Tibial artery (tissue), 4 donors: Measurements from ENCODE around the gene SLC25A51.
A peak's percentile ranks its signal among the peaks of the same experiment; 100 is the strongest.
"Not testable (repeated sequence)": the region's sequence is repeated elsewhere in the genome, so short reads cannot be mapped to it uniquely, and the experiment has no call there.

Experiments
- DNase-seq, 2 donors: peaks; one replicate each; pipeline ENCODE4 v3.0.0-alpha.2; 2019
- H3K27ac ChIP-seq, 2 donors: fragments of 200-600 bp; sonication (generic) in 1 of 2; 1 replicate in 1 of 2; 2 replicates in 1 of 2; pipeline ENCODE4 v1.5.1; 2018 to 2019; ENCODE audit warnings: mild to moderate bottlenecking in 1 of 2
- H3K27me3 ChIP-seq, 2 donors: fragments of 200-600 bp; sonication (generic) in 1 of 2; one replicate each; pipeline versions ENCODE4 v1.5.1 to v1.6.0; 2016 to 2019
- H3K36me3 ChIP-seq, 3 donors: fragments of 200-600 bp; sonication (generic) in 2 of 3; one replicate each; pipeline ENCODE4 v1.5.1; 2016 to 2019; ENCODE audit warnings: mild to moderate bottlenecking in 2 of 3
- H3K4me1 ChIP-seq, 4 donors: fragments of 200-600 bp; sonication (generic) in 2 of 4; 1 replicate in 3 of 4; 2 replicates in 1 of 4; pipeline ENCODE4 v1.5.1; 2016 to 2019
- H3K4me3 ChIP-seq, 2 donors: fragments of 200-600 bp; sonication (generic) in 1 of 2; 1 replicate in 1 of 2; 2 replicates in 1 of 2; pipeline ENCODE4 v1.5.1; 2018 to 2019; ENCODE audit warnings: mild to moderate bottlenecking in 2 of 2
- H3K9me3 ChIP-seq, 3 donors: fragments of 200-600 bp; sonication (generic) in 1 of 3; one replicate each; pipeline ENCODE4 v1.5.1; 2016 to 2019
- CTCF ChIP-seq, 2 experiments: fragments of 200-600 bp in 1 of 2; fragments of 450-650 bp in 1 of 2; IDR thresholded peaks; one replicate each; pipeline ENCODE4 v1.5.1; 2017 to 2019; ENCODE audit warnings: antibody characterized with exemption in 2 of 2, mild to moderate bottlenecking in 1 of 2, moderate library complexity in 1 of 2
- intact Hi-C: fragments of 100-400 bp; cut with DNase I; formaldehyde crosslinking; loops from one replicate; pipeline ENCODE4 v1.15.0; 2023; ENCODE audit warnings: low total_unique reads

The SLC25A51 gene

GRCh38 chr9:37914701-37915358 is 10.9 kb upstream of the SLC25A51 start:
- H3K4me3 ChIP-seq, result no peak overlapping the region
- H3K27ac ChIP-seq, result no peak overlapping the region
- intact Hi-C loops, result loop anchor here (2.0 to 5.0 kb wide), 2 partner anchors 177 to 242 kb away; no protein-coding TSS in a partner anchor
- no peaks in the 10 kb centered on the region for H3K9me3 ChIP-seq
- H3K36me3 ChIP-seq, result peaks cover 0 to 27% (median 18%) of the 10 kb centered on the region in 3 donors
- H3K27me3 ChIP-seq, result no peaks in the 10 kb centered on the region
- TF ChIP-seq CTCF (IDR thresholded peaks at IDR 0.05), result no peak
- no peaks in the 10 kb centered on the region for H3K4me1 ChIP-seq
- DNase-seq, result peak in 1 of 2 donors; percentile 62

GRCh38 chr9:37914154-37914551 is 10.2 kb upstream of the SLC25A51 start:
- H3K4me1 ChIP-seq, result no peaks in the 10 kb centered on the region
- DNase-seq, result peak in 1 of 2 donors; percentile 55

GRCh38 chr9:37913480-37914153 is 9.7 kb upstream of the SLC25A51 start:
- peak; percentile 75 to 88 for DNase-seq
- TF ChIP-seq CTCF (IDR thresholded peaks at IDR 0.05), result peak; percentile 95 to 98
- no peak overlapping the region for H3K27ac ChIP-seq

More at GRCh38 chr9:37914154-37914551, 10.2 kb upstream of the SLC25A51 start:
- no peak for TF ChIP-seq CTCF (IDR thresholded peaks at IDR 0.05)
- Histone ChIP-seq H3K27me3 (no peaks in the 10 kb centered on the region), H3K9me3 (no peaks in the 10 kb centered on the region), H3K4me3 (no peak overlapping the region), H3K36me3 (peaks cover 0 to 20% (median 17%) of the 10 kb centered on the region in 3 donors), H3K27ac (no peak overlapping the region)
- intact Hi-C loops, result loop anchor here (2.0 to 5.0 kb wide), 2 partner anchors 178 to 243 kb away; no protein-coding TSS in a partner anchor

GRCh38 chr9:37911271-37911681 is 7.3 kb upstream of the SLC25A51 start:
- intact Hi-C loops, result loop anchor here (2.0 to 5.0 kb wide), 2 partner anchors 181 to 450 kb away; no protein-coding TSS in a partner anchor
- Histone ChIP-seq H3K9me3 (no peaks in the 10 kb centered on the region), H3K27ac (no peak overlapping the region), H3K4me1 (no peaks in the 10 kb centered on the region), H3K4me3 (no peak overlapping the region), H3K27me3 (no peaks in the 10 kb centered on the region), H3K36me3 (no peaks in the 10 kb centered on the region)
- no peak for TF ChIP-seq CTCF (IDR thresholded peaks at IDR 0.05)
- DNase-seq, result peak in 1 of 2 donors; percentile 33

More at GRCh38 chr9:37913480-37914153, 9.7 kb upstream of the SLC25A51 start:
- peaks cover 0 to 15% (median 11%) of the 10 kb centered on the region in 3 donors for H3K36me3 ChIP-seq
- intact Hi-C loops, result loop anchor here (2.0 to 5.0 kb wide), 2 partner anchors 179 to 243 kb away; no protein-coding TSS in a partner anchor
- no peaks in the 10 kb centered on the region for H3K4me1 ChIP-seq
- H3K4me3 ChIP-seq, result no peak overlapping the region
- no peaks in the 10 kb centered on the region for H3K9me3 ChIP-seq
- no peaks in the 10 kb centered on the region for H3K27me3 ChIP-seq

GRCh38 chr9:37910271-37910670 is 6.3 kb upstream of the SLC25A51 start:
- intact Hi-C loops, result loop anchor here (2.0 to 5.0 kb wide), 2 partner anchors 182 to 451 kb away; no protein-coding TSS in a partner anchor
- Histone ChIP-seq H3K9me3 (no peaks in the 10 kb centered on the region), H3K27me3 (no peaks in the 10 kb centered on the region), H3K4me1 (no peaks in the 10 kb centered on the region), H3K36me3 (no peaks in the 10 kb centered on the region), H3K27ac (no peak overlapping the region), H3K4me3 (no peak overlapping the region)
- peak in 1 of 2 donors; percentile 5 for DNase-seq
- TF ChIP-seq CTCF (IDR thresholded peaks at IDR 0.05), result no peak

- H3K4me3 ChIP-seq, H3K9me3 ChIP-seq, H3K27me3 ChIP-seq, H3K27ac ChIP-seq, H3K36me3 ChIP-seq, H3K4me1 ChIP-seq: not testable (repeated sequence)
- DNase-seq, result peak in 1 of 2 donors; percentile 32
- intact Hi-C loops, result loop anchor here (2.0 to 10.0 kb wide), 3 partner anchors 165 to 451 kb away; no protein-coding TSS in a partner anchor
Observed at GRCh38 chr9:37909836-37910235, 5.9 kb upstream of the SLC25A51 start.
